ENCODE measurements around the gene KPNA6.
A peak's percentile ranks its signal among the peaks of the same experiment; 100 is the strongest.
"Not testable (repeated sequence)": the region's sequence is repeated elsewhere in the genome, so short reads cannot be mapped to it uniquely, and the experiment has no call there.

The KPNA6 gene

DNA sequence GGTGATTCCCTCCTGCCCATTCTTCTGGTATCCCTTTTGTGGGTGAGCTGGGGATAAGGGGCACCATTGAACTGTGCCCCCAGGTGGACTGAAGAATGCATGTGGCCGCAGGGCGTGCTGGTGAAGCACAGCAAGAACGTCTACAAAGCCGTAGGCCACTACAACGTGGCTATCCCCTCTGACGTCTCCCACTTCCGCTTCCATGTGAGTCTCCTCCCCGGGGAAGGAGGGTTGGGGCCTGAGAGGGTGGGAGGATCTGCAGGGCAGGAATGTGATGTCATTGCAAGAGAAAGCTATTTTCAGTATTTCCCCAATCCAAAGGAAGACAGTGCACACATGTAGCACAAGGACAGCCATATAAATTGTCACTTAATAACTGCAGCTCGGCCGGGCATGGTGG, 7.5 kb upstream of the KPNA6 start:
- no peak for DNase-seq (ENCODE audit: low read depth in 2 of 3, low spot score in 1 of 3)

DNA sequence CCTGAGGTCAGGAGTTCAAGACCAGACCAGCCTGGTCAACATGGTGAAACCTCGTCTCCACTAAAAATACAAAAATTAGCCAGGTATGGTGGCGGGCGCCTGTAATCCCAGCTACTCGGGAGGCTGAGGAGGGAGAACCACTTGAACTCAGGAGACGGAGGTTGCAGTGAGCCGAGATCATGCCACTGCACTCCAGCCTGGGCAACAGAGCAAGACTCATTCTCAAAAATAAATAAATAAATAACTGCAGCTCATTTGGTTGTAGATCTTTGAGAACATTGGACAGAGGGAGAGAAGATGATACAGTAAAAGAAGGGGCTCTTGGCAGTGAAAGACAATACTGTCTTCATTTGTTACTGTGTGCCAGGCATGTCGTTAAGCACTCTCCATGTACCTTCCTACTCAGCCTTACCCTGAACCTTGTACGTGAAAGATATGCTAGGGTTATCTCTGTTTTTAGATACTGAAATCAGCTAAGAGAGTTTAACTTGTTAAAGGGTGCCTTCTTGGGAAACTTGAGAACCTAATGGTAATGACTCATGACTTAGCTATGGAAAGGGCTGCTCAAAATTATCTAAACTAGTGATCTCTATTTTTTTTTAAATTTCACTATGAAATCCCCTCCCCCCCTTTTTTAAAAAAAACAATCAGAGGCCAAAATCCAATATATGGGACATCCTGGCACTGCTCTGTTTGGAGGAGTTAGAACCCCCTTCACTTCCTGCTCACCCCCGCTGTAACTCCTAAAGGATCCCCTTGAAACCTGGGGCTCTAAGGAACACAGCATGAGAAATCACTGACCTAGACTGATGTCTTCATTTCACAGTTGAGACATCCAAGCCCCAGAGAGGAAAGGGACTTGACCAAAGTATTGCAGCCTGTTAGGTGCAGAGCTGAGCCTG, 6.8 kb upstream of the KPNA6 start:
- no peak for DNase-seq (ENCODE audit: low read depth in 2 of 3, low spot score in 1 of 3)

DNA sequence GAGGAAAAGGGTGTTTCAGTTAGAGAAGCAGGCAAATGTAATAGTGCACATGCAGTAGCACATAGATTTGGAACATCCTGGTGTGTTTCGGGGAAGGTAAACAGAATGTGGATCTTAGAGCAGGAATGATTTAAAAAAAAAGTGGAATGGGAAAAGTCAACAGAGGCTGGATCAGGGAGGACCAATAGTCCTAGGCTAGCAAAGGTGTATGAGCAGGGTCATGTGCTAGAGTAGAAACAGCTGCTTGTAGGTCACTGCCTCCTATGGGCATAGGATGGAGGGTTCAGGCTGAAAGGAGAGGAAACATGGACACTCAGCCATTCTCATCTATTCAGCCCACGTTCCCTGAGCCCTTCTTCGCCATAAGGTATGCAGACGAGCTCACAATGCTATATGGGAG, 3.7 kb upstream of the KPNA6 start:
- DNase-seq (ENCODE audit: low read depth in 2 of 3, low spot score in 1 of 3) = no peak

DNA sequence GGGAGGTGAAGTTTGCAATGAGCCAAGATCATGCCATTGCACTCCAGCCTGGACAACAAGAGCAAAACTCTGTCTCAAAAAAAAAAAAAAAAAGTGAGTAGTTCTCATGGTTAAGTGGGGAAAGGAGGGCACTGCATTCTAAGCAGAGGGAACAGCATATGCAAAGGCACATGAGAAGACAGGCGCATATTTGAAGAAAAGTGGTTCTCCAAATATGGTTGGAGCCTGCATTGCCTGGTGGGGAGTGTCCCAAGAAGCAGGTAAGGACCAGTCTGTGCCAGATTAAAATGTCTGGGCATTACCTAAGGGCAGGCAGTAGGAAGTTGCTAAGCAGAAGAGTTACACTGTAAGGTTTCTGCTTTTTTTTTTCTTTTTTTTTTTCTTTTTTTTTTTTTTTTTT, 2.5 kb upstream of the KPNA6 start:
- no peak for DNase-seq (ENCODE audit: low read depth in 2 of 3, low spot score in 1 of 3)

DNA sequence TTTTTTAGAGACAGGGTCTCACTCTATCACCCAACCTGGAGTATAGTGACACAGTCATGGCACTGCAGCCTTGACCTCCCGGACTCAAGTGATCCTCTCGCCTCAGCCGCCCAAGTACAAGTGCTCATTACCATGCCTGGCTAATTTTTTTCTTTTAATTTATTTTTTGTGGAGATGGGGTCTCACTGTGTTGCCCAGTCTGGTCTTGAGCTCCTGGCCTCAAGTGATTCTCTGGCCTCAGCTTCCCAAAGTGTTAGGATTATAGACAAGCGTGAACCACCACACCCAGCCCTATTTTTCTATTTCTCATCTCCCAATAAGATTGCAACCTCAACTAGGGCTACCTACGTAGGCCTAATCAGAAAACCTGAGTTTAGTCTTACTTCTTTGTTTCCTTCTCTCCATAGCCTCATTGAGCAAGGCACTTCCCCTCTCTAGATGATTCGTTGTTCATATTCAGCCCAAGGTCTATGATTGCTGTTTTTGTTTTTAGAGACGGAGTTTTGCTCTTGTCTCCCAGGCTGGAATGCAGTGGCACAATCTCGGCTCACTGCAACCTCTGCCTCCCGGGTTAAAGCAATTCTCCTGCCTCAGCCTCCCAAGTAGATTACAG, 1.1 kb upstream of the KPNA6 start:
- DNase-seq (ENCODE audit: low read depth in 2 of 3, low spot score in 1 of 3) = no peak

DNA sequence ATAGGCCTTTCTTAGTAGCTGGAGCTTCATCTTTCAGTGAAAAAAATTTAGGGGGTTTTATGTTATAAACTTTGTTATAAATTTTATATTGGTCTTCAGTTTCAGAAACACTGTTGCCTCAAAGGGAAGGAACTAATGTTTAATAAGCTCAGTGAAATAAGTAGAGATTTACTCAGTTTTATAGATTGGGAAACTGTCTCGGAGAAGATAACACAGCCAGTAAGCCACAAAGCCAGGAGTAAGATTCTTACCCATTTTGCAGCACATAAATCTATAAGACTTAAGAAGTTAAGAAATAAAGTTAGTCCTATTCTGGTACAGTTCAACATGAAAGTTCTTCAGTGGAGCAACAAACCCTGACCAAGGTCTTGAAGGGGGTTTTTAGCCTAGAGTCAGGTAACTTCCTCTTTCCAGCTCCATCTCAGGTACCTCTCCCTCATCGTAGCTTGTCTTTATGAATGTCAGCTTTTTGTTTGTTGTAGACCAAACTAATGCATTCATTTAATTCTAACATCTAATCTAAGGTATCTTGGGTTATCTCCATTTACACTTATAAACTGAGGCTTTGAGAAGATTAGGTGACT, 3.3 kb downstream of the KPNA6 start:
- DNase-seq (ENCODE audit: low read depth in 2 of 3, low spot score in 1 of 3) = no peak

DNA sequence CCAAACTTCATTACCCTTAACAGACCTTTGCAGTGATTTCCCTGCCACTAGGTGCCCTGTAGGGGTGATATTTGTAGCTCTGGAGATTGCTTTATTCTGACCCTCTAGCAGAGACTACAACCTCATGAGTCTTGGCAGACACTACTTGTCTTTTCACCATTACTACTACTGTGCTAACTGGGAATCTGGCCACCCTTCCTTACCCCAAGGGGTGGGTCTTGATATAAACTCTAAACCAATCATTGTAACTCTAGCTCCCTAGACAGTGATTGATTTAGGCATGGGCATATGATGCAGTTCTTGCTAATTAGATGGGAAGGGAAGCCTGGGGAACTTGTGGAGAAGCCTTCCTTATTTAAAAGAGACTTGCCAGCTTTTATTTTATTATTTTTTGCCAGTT, 3.9 kb downstream of the KPNA6 start:
- no peak for DNase-seq (ENCODE audit: low read depth in 2 of 3, low spot score in 1 of 3)

DNA sequence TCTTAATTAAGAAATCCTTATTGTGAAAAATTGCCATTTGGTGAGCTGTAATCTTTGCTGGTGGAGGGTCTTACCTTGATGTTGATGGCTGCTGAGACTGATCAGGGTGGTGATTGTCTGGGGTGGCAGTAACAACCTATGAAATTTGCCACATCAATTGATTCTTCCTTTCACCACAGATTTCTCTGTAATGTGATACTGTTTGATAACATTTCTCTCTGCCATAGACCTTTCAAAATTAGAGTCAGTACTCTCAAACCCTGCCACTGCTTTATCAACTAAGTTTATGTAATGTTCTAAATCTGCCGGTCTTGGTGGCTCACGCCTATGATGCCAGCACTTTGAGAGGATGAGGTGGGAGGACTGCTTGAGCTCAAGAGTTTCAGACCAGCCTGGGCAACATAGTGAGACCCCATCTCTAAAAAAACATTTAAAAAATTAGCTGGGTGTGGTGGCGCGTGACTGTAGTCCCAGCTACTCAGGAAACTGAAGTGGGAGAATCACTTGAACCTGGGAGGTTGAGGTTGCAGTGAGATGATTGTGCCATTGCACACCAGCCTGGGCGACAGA, 5.0 kb downstream of the KPNA6 start:
- peak in 1 of 3 donors; percentile 7 for DNase-seq (ENCODE audit: low read depth in 2 of 3, low spot score in 1 of 3)

DNA sequence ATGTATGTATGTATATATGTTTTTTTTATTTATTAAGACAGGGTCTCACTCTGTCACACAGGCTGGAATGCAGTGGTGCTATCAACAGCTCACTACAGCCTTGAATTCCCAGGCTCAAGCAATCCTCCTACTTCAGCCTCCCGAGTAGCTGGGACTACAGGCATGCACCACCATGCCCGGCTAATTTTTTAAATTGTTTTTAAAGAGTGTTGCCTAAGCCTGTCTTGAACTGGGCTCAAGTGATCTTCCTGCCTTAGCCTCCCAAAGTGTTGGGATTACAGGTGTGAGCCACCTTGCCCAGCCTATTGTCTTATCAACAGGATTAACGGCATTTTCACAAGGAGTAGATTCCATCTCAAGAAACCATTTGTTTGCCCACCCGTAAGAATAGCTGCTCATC, 5.6 kb downstream of the KPNA6 start:
- DNase-seq (ENCODE audit: low read depth in 2 of 3, low spot score in 1 of 3) = not testable (repeated sequence)

DNA sequence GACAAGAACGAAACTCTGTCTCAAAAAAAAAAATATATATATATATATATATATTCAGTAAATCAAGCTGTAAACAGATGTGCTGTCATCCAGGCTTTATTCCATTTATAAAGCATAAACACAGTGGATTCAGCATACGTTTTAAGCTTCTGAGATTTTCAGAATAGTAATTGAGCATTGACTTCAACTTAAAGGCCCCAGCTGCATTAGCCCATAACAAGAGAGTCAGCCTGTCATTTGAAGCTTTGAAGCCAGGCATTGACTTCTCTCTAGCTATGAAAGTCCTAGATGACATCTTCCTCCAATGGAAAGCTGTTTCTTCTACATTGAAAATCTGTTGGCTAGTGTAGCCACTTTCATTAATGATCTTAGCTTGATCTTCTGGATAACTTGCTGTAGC, 6.6 kb downstream of the KPNA6 start:
- DNase-seq (ENCODE audit: low read depth in 2 of 3, low spot score in 1 of 3) = no peak

DNA sequence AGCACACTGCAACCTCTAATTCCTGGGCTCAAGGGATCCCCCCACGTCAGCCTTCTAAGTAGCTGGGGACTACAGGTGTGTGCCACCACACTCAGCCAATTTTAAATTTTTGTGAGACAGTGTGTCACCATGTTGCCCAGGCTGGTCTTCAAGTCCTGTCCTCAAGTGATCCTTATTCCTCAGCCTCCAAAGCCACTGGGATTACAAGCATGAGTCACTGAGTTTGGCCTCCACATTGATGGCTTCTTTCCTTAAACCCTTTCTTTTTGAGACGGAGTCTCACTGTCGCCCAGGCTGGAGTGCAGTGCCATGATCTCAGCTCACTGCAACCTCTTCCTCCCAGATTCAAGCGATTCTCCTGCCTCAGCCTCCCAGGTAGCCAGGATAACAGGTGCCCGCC, 7.6 kb downstream of the KPNA6 start:
- no peak for DNase-seq (ENCODE audit: low read depth in 2 of 3, low spot score in 1 of 3)

DNA sequence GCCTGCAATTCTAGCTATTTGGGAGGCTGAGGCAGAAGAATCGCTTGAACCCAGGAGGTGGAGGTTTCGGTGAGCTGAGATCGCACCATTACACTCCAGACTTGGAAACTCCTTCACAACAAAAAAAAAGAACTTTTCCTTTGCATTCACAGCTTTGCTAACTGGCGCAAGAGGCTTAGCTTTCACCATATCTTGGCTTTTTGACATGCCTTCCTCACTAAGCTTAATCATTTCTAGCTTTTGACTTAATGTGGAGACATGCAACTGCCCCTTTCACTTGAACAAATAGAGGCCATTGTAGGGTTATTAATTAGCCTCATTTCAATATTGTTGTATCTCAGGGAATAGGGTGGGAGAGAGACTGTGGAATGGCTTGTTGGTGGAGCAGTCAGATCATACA, 8.7 kb downstream of the KPNA6 start:
- DNase-seq (ENCODE audit: low read depth in 2 of 3, low spot score in 1 of 3) = no peak

DNA sequence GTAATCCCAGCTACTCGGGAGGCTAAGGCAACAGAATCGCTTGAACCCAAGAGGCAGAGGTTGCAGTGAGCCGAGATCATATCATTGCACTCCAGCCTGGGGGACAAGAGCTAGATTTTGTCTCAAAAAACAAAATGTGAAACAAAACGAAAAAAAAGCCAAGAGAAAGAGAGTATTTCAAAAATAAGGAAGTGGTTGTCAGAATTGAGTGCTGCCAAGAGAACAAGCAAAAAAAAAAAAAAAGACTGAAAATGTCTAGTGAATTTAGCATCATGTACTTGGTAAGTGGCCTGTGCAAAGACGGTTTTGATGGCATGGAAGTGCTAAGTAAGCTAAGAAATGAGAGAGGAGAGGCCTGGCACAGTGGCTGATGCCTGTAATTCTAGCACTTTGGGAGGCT, 14.3 kb downstream of the KPNA6 start:
- DNase-seq (ENCODE audit: low read depth in 2 of 3, low spot score in 1 of 3) = no peak

DNA sequence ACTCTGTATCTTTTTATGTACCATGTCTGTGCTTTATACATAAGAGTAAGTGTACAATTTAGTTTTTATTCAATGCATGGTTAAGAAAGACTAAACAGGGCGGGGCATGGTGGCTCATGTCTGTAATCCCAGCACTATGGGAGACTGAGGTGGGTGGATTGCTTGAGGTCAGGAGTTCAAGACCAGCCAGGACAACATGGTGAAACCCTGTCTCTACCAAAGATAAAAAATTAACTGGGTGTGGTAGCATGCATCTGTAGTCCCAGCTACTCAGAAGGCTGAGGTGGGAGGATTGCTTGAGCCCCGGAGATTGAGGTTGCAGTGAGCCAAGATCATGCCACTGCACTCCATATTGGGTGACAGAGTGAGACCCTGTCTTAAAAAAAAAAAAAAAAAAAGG, 15.5 kb downstream of the KPNA6 start:
- not testable (repeated sequence) for DNase-seq (ENCODE audit: low read depth in 2 of 3, low spot score in 1 of 3)

DNA sequence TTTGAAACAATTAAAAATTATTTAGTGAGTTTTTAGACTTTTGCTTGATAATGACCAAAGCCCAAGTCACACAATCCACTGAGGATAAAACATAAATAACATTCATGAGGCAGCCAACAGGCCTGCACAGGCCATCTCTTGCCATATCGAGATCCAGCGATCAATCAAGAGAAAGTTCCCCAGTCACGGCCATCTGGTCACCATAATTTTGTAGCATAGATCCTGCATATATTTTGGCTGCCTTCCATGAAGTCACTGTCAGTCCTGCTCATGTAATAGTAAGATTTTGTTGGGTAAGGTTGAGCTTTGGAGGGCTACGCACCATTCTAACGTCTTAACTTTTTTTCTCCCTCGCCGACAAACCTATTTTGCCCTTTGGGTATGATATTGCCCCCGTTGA, 17.5 kb downstream of the KPNA6 start:
- no peak for DNase-seq (ENCODE audit: low read depth in 2 of 3, low spot score in 1 of 3)

DNA sequence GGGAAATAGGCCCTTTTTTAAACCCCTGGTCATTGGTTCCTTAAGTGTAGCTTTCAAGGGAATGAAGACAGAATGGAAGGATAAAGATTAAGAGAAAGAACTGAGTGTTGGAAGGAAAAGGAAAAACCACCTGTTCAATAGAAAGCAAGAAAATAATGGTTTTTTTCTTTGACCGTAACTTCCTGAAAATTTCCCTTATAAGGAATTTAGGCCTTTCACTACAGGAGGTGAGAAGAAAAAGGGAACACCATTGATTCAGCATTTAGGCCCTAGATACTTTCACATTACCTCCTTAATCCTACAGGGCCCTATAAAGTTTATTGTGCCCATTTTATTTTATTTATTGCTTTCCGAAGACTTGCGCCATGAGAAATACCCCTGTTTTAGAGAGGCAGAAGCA, 18.9 kb downstream of the KPNA6 start:
- DNase-seq (ENCODE audit: low read depth in 2 of 3, low spot score in 1 of 3) = no peak

DNA sequence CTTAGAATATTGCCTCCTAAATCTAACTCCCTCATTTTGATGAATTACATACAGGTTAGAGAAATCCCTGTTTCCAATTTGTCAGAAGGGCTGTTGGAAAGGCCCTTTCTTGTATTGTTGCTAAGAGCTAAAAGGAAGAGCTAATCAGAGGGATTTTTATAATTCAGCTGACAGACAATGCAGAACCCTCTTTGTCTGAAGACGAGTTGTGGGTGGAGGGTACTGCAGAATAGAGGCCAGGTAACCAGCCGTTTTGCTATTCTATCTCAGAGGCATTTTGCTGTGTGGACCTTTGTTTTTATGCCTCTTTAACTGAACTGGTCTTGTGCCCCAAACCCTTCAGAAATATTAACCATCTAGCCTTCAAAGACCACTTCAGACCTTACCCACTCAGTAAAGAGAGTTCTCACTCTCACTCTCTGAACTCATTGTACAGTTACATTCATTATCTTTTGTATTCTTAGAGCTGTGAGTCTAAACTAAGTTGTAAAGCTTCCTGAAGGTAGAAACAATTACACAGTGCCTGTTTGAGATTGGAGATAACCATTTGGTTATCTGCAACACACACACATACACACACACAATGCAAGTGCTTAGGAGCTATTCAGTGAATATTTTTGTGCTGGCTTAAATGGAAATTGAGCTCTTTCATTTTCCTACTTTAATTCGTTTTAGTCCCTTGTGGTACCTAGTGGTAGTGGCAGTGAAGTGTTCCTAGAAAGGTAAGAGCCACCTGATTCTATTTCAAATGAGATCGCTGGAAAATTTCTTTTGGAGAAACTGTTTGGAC, 19.7 kb downstream of the KPNA6 start:
- no peak for DNase-seq (ENCODE audit: low read depth in 2 of 3, low spot score in 1 of 3)

DNA sequence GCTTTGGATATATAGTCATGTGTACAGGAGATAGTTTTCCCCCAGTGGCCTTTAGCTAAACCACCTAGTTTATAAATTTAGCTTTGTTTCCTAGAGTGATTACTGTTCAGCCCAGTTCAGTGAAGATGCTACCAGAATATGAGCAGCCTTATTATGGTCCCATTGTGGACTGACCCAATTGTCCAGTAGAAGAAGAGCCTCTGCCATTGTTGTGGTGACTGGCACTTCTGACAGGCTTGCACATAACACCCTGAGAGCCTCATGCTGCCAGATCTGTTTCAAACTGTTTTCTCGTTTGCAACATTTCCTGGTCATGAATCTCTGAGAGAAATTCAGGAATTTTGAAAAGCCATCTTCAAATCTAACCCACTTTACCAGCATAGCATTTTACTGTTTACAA, 20.6 kb downstream of the KPNA6 start:
- DNase-seq (ENCODE audit: low read depth in 2 of 3, low spot score in 1 of 3) = no peak

DNA sequence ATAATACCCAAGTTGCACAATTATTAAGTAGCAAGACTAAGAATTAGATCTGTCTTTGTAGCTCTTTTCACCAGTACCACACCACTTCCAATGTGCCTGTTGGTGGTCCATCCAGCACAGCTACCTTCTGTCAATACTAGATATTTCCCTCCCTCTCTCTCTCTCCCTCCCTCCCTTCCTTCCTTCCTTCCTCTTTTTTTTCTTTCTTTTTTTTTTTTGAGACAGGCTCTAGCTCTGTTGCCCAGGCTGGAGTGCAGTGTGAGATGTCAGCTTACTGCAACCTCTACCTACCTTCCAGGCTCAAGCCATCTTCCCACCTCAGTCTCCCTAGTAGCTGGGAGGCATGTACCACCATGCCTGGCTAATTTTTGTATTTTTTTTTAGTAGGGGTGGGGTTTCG, 21.1 kb downstream of the KPNA6 start:
- no peak for DNase-seq (ENCODE audit: low read depth in 2 of 3, low spot score in 1 of 3)

DNA sequence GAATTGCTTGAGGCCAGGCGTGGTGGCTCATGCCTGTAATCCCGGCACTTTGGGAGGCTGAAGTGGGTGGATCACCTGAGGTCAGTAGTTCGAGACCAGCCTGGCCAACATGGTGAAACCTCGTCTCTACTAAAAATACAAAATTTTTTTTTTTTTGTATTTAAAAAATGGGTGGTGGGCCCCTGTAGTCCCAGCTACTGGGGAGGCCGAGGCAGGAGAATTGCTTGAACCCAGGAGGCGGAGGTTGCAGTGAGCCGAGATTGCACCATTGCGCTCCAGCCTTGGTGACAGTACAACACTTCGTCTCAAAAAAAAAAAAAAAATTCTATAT, 26.1 kb downstream of the KPNA6 start:
- DNase-seq (ENCODE audit: low read depth in 2 of 3, low spot score in 1 of 3) = not testable (repeated sequence)

DNA sequence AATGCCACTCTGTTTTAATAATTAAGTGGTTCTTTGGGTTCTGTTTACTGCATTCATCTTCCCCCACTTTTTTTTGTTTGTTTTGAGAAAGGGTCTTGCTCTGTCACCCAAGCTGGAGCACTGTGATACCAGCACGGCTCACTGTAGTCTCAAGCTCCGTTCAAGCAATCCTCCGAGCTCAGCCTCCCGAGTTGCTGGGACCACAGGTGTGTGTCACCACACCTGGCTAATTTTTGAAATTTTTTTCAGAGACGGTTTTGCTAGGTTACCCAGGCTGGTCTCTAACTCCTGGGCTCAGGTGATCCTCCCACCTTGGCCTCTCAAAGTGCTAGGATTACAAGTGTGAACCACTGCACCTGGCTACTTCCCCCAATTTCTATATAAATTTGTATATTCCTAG, 29.3 kb downstream of the KPNA6 start:
- no peak for DNase-seq (ENCODE audit: low read depth in 2 of 3, low spot score in 1 of 3)

DNA sequence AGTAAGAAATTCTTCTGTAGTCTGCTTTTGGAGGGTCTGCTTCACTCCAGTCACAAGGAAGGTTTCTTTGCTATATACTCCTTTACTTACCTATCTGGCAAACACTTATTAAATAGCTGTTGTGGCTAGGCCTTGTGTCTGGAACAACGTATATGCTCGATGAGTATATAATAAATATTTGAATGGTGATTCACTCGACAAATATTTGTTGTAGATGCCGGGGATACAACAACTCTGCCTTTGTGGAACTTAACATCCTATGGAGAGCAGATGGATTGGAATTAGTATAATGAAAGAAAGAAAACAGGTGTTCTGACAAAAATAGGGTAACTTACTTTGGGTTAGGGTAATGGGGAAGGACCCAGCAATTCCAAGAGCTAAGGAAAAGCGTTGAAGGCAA, 31.1 kb downstream of the KPNA6 start:
- DNase-seq (ENCODE audit: low read depth in 2 of 3, low spot score in 1 of 3) = no peak
